Brain microvascular endothelial cell (primary cell): Measurements from ENCODE around the gene NAIF1.

Experiments used
- DNase-seq: peaks from one replicate; pipeline ENCODE4 v3.0.0-alpha.2; 2020
- H3K27ac ChIP-seq: fragments of 250-450 bp; sonication (Bioruptor Pico); 2 replicates; pipeline ENCODE4 v1.5.1; 2020; ENCODE audit warnings: mild to moderate bottlenecking, moderate library complexity
- H3K27me3 ChIP-seq: fragments of 250-450 bp; sonication (Bioruptor Pico); replicated peaks from 2 replicates; pipeline ENCODE4 v1.5.1; 2020; ENCODE audit warnings: mild to moderate bottlenecking
- H3K36me3 ChIP-seq: fragments of 250-450 bp; sonication (Bioruptor Pico); replicated peaks from 2 replicates; pipeline ENCODE4 v1.5.1; 2020; ENCODE audit warnings: mild to moderate bottlenecking
- H3K4me3 ChIP-seq: 2 replicates; pipeline ENCODE4 v1.5.1; 2011; ENCODE audit warnings: low read depth, mild to moderate bottlenecking, control low read depth, low read length, moderate library complexity
- CTCF ChIP-seq: IDR thresholded peaks from 2 replicates; pipeline ENCODE4 v1.5.1; 2011; ENCODE audit warnings: low read depth, mild to moderate bottlenecking, moderate library complexity, low read length, control low read depth, inconsistent platforms; ENCODE audit errors: missing control alignments
- in situ Hi-C: cut with HindIII; loops from 2 replicates; pipeline ENCODE4 v1.10.0; 2017; ENCODE audit warnings: low sequenced_read_pairs, low pct_ligation_motif_present

NAIF1 gene

GRCh38 chr9:128099932-128100491 lies 32.9 kb upstream of the NAIF1 start:
- H3K27ac ChIP-seq: peak overlapping the region; percentile 96
- no peak for TF ChIP-seq CTCF
- H3K27me3 ChIP-seq: no peaks in the 10 kb centered on the region
- no peak for DNase-seq
- peaks cover 38% of the 10 kb centered on the region for H3K36me3 ChIP-seq
- peak overlapping the region; percentile 65 for H3K4me3 ChIP-seq
- in situ Hi-C loops: no loop called here

GRCh38 chr9:128099231-128099931 lies 32.3 kb upstream of the NAIF1 start:
- TF ChIP-seq CTCF: no peak
- Histone ChIP-seq H3K27me3 (no peaks in the 10 kb centered on the region), H3K4me3 (peak overlapping the region; percentile 65), H3K36me3 (peaks cover 38% of the 10 kb centered on the region), H3K27ac (peak overlapping the region; percentile 96)
- in situ Hi-C loops: no loop called here
- DNase-seq: no peak

GRCh38 chr9:128098297-128099230 lies 31.4 kb upstream of the NAIF1 start:
- no peaks in the 10 kb centered on the region for H3K27me3 ChIP-seq
- in situ Hi-C loops: no loop called here
- H3K4me3 ChIP-seq: peak overlapping the region; percentile 65
- TF ChIP-seq CTCF: no peak
- peak; percentile 96 for DNase-seq
- peak overlapping the region; percentile 96 for H3K27ac ChIP-seq
- H3K36me3 ChIP-seq: peaks cover 31% of the 10 kb centered on the region

- Histone ChIP-seq H3K4me3 (peak overlapping the region; percentile 65), H3K27me3 (no peaks in the 10 kb centered on the region), H3K36me3 (peaks cover 22% of the 10 kb centered on the region), H3K27ac (peak overlapping the region; percentile 96)
- DNase-seq: no peak
- TF ChIP-seq CTCF: no peak
- in situ Hi-C loops: no loop called here
These were observed 30.6 kb upstream of the NAIF1 start for GRCh38 chr9:128097543-128098296.

- Histone ChIP-seq H3K27me3 (no peaks in the 10 kb centered on the region), H3K36me3 (peaks cover 14% of the 10 kb centered on the region), H3K27ac (peak overlapping the region; percentile 96), H3K4me3 (no peak overlapping the region)
- DNase-seq: no peak
- in situ Hi-C loops: no loop called here
- no peak for TF ChIP-seq CTCF
These were observed 29.8 kb upstream of the NAIF1 start for GRCh38 chr9:128096616-128097536.
